K562 (cell line): ENCODE results near the gene LYSMD1. TPM values are rescaled to one million over a fixed set of nuclear protein-coding genes. Genes with fewer than 3 reads are reported as not detected.

Experiments used
- ATF1 ChIP-seq, 2 experiments: fragments of 450-650 bp in 1 of 2; IDR thresholded peaks; 2 replicates each; pipeline ENCODE4 v1.6.1; 2016; ENCODE audit warnings: missing compliant biosample characterization in 1 of 2, missing genetic modification characterization in 1 of 2
- CBFA2T2 ChIP-seq: fragments of 450-650 bp; conservative IDR thresholded peaks from 2 replicates; pipeline ENCODE4 v1.6.1; 2017; ENCODE audit warnings: mild to moderate bottlenecking
- ELK1 ChIP-seq: sonication (generic); formaldehyde crosslinking; IDR thresholded peaks from 2 replicates; pipeline ENCODE4 v1.8.1; 2022; ENCODE audit warnings: missing genetic modification reagents
- ETV1 ChIP-seq: fragments of 450-650 bp; conservative IDR thresholded peaks from 2 replicates; pipeline ENCODE4 v1.6.1; 2016; ENCODE audit warnings: missing genetic modification characterization, control low read depth, low read depth, missing compliant biosample characterization
- KDM1A ChIP-seq, 2 experiments: fragments of 450-650 bp; IDR thresholded peaks; 2 replicates each; pipeline ENCODE4 v1.6.1; 2016; ENCODE audit warnings: mild to moderate bottlenecking in 2 of 2
- RFX7 ChIP-seq: fragments of 250-450 bp; sonication (Bioruptor Pico); IDR thresholded peaks from 2 replicates; pipeline ENCODE4 v1.5.1; 2021; ENCODE audit warnings: mild to moderate bottlenecking
- SFPQ ChIP-seq: fragments of 200-400 bp; formaldehyde crosslinking; IDR thresholded peaks from 2 replicates; pipeline ENCODE4 v1.6.1; 2017; ENCODE audit warnings: mild to moderate bottlenecking, low read depth, low read length, moderate library complexity
- THRAP3 ChIP-seq: fragments of 450-650 bp; IDR thresholded peaks from 2 replicates; pipeline ENCODE4 v1.6.1; 2016; ENCODE audit warnings: mild to moderate bottlenecking, inconsistent platforms, borderline replicate concordance
- ZNF165 ChIP-seq: fragments of 250-450 bp; sonication (Bioruptor Pico); IDR thresholded peaks from 2 replicates; pipeline ENCODE4 v1.4.0; 2020; ENCODE audit warnings: borderline replicate concordance
- polyA plus RNA-seq, 8 experiments: library from polyadenylated mRNA; depleted of rRNA in 4 of 8; stranded (reverse) in 5 of 8; unstranded in 3 of 8; fragments of >200 nt; fragmentation: Nextera tagmentation in 2 of 8; fragmentation: Illumina TruSeq in 1 of 8; extraction: Ambion mirVana in 2 of 8; extraction: Trizol in 1 of 8; gene quantifications; 2 replicates each; pipeline versions ENCODE4 v1.2.1 to v1.2.3, GENCODE V29; 2011 to 2014; ENCODE audit warnings: inconsistent platforms in 1 of 8, missing spikeins in 1 of 8
- total RNA-seq, 7 experiments: library from RNA; depleted of rRNA in 6 of 7; stranded (reverse); fragments of >200 nt in 6 of 7; fragmentation: Illumina TruSeq in 2 of 7; extraction: Trizol in 2 of 7; gene quantifications; 2 replicates each; pipeline versions ENCODE4 v1.2.1 to v1.2.3, GENCODE V29; 2011 to 2021; ENCODE audit warnings: low replicate concordance in 1 of 7
- TF ChIP-seq, protein P1 (sequence below), 2 experiments: IDR thresholded peaks in 1 of 2; conservative IDR thresholded peaks in 1 of 2; 2 replicates each; pipeline ENCODE4 v1.6.1; 2016; ENCODE audit warnings: low read depth in 2 of 2, mild to moderate bottlenecking in 1 of 2, missing compliant biosample characterization in 1 of 2, missing genetic modification characterization in 1 of 2, moderate library complexity in 1 of 2
- TF ChIP-seq, protein P2 (sequence below): fragments of 250-450 bp; sonication (Bioruptor Pico); IDR thresholded peaks from 2 replicates; pipeline ENCODE4 v1.9.0; 2021; ENCODE audit warnings: mild to moderate bottlenecking, inconsistent platforms
- TF ChIP-seq, protein P3 (sequence below): fragments of 450-650 bp; IDR thresholded peaks from 2 replicates; pipeline ENCODE4 v1.6.1; 2017; ENCODE audit warnings: antibody characterized with exemption, mild to moderate bottlenecking

Gene LYSMD1
- total and polyA plus RNA-seq, 9 of the 15 experiments (the other 6 are each of a cell fraction or from before 2014, with no cell fraction given): 2.2 to 9.4 (median 6.0) TPM

- TF ChIP-seq SFPQ (no peak), ETV1 (tag) (peak; percentile 100), ZNF165 (no peak), ATF1 (CRISPR knock-in tag; IDR thresholded peaks at IDR 0.05) (no peak), ATF1 (tag; IDR thresholded peaks at IDR 0.05) (peak; percentile 89), CBFA2T2 (no peak), THRAP3 (no peak), RFX7 (no peak), KDM1A (IDR thresholded peaks at IDR 0.05) (no peak), ELK1 (no peak)
- TF ChIP-seq, protein P1, sequence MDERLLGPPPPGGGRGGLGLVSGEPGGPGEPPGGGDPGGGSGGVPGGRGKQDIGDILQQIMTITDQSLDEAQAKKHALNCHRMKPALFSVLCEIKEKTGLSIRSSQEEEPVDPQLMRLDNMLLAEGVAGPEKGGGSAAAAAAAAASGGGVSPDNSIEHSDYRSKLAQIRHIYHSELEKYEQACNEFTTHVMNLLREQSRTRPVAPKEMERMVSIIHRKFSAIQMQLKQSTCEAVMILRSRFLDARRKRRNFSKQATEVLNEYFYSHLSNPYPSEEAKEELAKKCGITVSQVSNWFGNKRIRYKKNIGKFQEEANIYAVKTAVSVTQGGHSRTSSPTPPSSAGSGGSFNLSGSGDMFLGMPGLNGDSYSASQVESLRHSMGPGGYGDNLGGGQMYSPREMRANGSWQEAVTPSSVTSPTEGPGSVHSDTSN (CRISPR knock-in tag; IDR thresholded peaks at IDR 0.05; ENCODE audit: low read depth): no peak
- TF ChIP-seq, protein P1 (tag; conservative IDR thresholded peaks at IDR 0.05; ENCODE audit: low read depth): peak; percentile 53; the same call in 1 of the 2 replicates
- TF ChIP-seq, protein P2, sequence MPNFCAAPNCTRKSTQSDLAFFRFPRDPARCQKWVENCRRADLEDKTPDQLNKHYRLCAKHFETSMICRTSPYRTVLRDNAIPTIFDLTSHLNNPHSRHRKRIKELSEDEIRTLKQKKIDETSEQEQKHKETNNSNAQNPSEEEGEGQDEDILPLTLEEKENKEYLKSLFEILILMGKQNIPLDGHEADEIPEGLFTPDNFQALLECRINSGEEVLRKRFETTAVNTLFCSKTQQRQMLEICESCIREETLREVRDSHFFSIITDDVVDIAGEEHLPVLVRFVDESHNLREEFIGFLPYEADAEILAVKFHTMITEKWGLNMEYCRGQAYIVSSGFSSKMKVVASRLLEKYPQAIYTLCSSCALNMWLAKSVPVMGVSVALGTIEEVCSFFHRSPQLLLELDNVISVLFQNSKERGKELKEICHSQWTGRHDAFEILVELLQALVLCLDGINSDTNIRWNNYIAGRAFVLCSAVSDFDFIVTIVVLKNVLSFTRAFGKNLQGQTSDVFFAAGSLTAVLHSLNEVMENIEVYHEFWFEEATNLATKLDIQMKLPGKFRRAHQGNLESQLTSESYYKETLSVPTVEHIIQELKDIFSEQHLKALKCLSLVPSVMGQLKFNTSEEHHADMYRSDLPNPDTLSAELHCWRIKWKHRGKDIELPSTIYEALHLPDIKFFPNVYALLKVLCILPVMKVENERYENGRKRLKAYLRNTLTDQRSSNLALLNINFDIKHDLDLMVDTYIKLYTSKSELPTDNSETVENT (CRISPR knock-in tag): no peak
- TF ChIP-seq, protein P3, sequence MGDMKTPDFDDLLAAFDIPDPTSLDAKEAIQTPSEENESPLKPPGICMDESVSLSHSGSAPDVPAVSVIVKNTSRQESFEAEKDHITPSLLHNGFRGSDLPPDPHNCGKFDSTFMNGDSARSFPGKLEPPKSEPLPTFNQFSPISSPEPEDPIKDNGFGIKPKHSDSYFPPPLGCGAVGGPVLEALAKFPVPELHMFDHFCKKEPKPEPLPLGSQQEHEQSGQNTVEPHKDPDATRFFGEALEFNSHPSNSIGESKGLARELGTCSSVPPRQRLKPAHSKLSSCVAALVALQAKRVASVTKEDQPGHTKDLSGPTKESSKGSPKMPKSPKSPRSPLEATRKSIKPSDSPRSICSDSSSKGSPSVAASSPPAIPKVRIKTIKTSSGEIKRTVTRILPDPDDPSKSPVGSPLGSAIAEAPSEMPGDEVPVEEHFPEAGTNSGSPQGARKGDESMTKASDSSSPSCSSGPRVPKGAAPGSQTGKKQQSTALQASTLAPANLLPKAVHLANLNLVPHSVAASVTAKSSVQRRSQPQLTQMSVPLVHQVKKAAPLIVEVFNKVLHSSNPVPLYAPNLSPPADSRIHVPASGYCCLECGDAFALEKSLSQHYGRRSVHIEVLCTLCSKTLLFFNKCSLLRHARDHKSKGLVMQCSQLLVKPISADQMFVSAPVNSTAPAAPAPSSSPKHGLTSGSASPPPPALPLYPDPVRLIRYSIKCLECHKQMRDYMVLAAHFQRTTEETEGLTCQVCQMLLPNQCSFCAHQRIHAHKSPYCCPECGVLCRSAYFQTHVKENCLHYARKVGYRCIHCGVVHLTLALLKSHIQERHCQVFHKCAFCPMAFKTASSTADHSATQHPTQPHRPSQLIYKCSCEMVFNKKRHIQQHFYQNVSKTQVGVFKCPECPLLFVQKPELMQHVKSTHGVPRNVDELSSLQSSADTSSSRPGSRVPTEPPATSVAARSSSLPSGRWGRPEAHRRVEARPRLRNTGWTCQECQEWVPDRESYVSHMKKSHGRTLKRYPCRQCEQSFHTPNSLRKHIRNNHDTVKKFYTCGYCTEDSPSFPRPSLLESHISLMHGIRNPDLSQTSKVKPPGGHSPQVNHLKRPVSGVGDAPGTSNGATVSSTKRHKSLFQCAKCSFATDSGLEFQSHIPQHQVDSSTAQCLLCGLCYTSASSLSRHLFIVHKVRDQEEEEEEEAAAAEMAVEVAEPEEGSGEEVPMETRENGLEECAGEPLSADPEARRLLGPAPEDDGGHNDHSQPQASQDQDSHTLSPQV: peak; percentile 88
These were observed at the start of gene LYSMD1, which contains the start of gene SCNM1 (continued) for GRCh38 chr1:151165738-151166504.
